ENCODE measurements around the gene MACROD2. TPM values are rescaled to one million over a fixed set of nuclear protein-coding genes. Genes with fewer than 3 reads are reported as not detected.
A peak's percentile ranks its signal among the peaks of the same experiment; 100 is the strongest.
"Not testable (repeated sequence)": the region's sequence is repeated elsewhere in the genome, so short reads cannot be mapped to it uniquely, and the experiment has no call there.

The MACROD2 gene
- total RNA-seq, 4 donors from 2014 or later, result 12.6 to 60.3 (median 18.9) TPM

- H3K4me3 ChIP-seq, result no peak overlapping the region
- DNase-seq (ENCODE audit: low spot score in 2 of 2), result no peak
- 90% methylated on average over 3 of the region's 3 CpGs for WGBS
- no peaks in the 10 kb centered on the region for H3K9me3 ChIP-seq
- no peaks in the 10 kb centered on the region for H3K27me3 ChIP-seq
- TF ChIP-seq POLR2AphosphoS5 (IDR thresholded peaks at IDR 0.05) (no peak), POLR2A (IDR thresholded peaks at IDR 0.05) (no peak), CTCF (IDR thresholded peaks at IDR 0.05) (no peak), EP300 (IDR thresholded peaks at IDR 0.05) (no peak)
- no peaks in the 10 kb centered on the region for H3K4me1 ChIP-seq
- no peak overlapping the region for H3K27ac ChIP-seq
- H3K36me3 ChIP-seq, result no peaks in the 10 kb centered on the region
These were observed 1002.5 kb downstream of the MACROD2 start for GRCh38 chr20:14997791-14998190.

GRCh38 chr20:15005300-15005986, 1010.1 kb downstream of the MACROD2 start:
- H3K9me3 ChIP-seq, result no peaks in the 10 kb centered on the region
- WGBS, result 55% methylated on average over 4 of the region's 4 CpGs
- H3K4me1 ChIP-seq, result peaks cover 4% of the 10 kb centered on the region
- no peak overlapping the region for H3K4me3 ChIP-seq
- no peaks in the 10 kb centered on the region for H3K27me3 ChIP-seq
- H3K36me3 ChIP-seq, result no peaks in the 10 kb centered on the region
- no peak for DNase-seq (ENCODE audit: low spot score in 2 of 2)
- TF ChIP-seq EP300 (IDR thresholded peaks at IDR 0.05), result no peak
- TF ChIP-seq POLR2AphosphoS5 (IDR thresholded peaks at IDR 0.05), result no peak
- TF ChIP-seq CTCF (IDR thresholded peaks at IDR 0.05), result no peak
- no peak for TF ChIP-seq POLR2A (IDR thresholded peaks at IDR 0.05)
- peak overlapping the region; percentile 34 for H3K27ac ChIP-seq

- H3K27me3 ChIP-seq, result no peaks in the 10 kb centered on the region
- DNase-seq (ENCODE audit: low spot score in 2 of 2), result no peak
- H3K36me3 ChIP-seq, result no peaks in the 10 kb centered on the region
- no peak overlapping the region for H3K27ac ChIP-seq
- 90% methylated on average over 4 of the region's 4 CpGs for WGBS
- H3K9me3 ChIP-seq, result no peaks in the 10 kb centered on the region
- no peaks in the 10 kb centered on the region for H3K4me1 ChIP-seq
- TF ChIP-seq POLR2A (IDR thresholded peaks at IDR 0.05) (no peak), POLR2AphosphoS5 (IDR thresholded peaks at IDR 0.05) (no peak), CTCF (IDR thresholded peaks at IDR 0.05) (no peak), EP300 (IDR thresholded peaks at IDR 0.05) (no peak)
- no peak overlapping the region for H3K4me3 ChIP-seq
These were observed 1016.3 kb downstream of the MACROD2 start for GRCh38 chr20:15011631-15012030.

- Histone ChIP-seq H3K4me3 (no peak overlapping the region), H3K27ac (no peak overlapping the region), H3K36me3 (no peaks in the 10 kb centered on the region), H3K27me3 (no peaks in the 10 kb centered on the region), H3K4me1 (no peaks in the 10 kb centered on the region), H3K9me3 (no peaks in the 10 kb centered on the region)
- TF ChIP-seq EP300 (IDR thresholded peaks at IDR 0.05), result no peak
- TF ChIP-seq CTCF (IDR thresholded peaks at IDR 0.05), result no peak
- no peak for TF ChIP-seq POLR2A (IDR thresholded peaks at IDR 0.05)
- TF ChIP-seq POLR2AphosphoS5 (IDR thresholded peaks at IDR 0.05), result no peak
- DNase-seq (ENCODE audit: low spot score in 2 of 2), result no peak
- WGBS, result 84% methylated on average over 6 of the region's 6 CpGs
These were observed 1017.2 kb downstream of the MACROD2 start for GRCh38 chr20:15012566-15012965.

- H3K27ac ChIP-seq; H3K4me3 ChIP-seq; H3K4me1 ChIP-seq; H3K9me3 ChIP-seq; H3K27me3 ChIP-seq; H3K36me3 ChIP-seq; DNase-seq (ENCODE audit: low spot score in 2 of 2): not testable (repeated sequence)
- 86% methylated on average over 1 of the region's 1 CpG for WGBS
These were observed 1021.6 kb downstream of the MACROD2 start for GRCh38 chr20:15016875-15017274.

- Histone ChIP-seq H3K27me3 (no peaks in the 10 kb centered on the region), H3K27ac (no peak overlapping the region), H3K36me3 (no peaks in the 10 kb centered on the region), H3K4me3 (no peak overlapping the region), H3K4me1 (no peaks in the 10 kb centered on the region), H3K9me3 (no peaks in the 10 kb centered on the region)
- WGBS, result 93% methylated on average over 11 of the region's 11 CpGs
- TF ChIP-seq EP300 (IDR thresholded peaks at IDR 0.05) (no peak), CTCF (IDR thresholded peaks at IDR 0.05) (no peak), POLR2A (IDR thresholded peaks at IDR 0.05) (no peak), POLR2AphosphoS5 (IDR thresholded peaks at IDR 0.05) (no peak)
- DNase-seq (ENCODE audit: low spot score in 2 of 2), result no peak
These were observed 1023.6 kb downstream of the MACROD2 start for GRCh38 chr20:15018966-15019365.

Data from suprapubic skin (tissue), 4 donors.